ENCODE data around the gene GPR137B.

Gene GPR137B

GRCh38 chr1:236204656-236205055, 62.3 kb downstream of the GPR137B start:
- DNase-seq, result no peak

- DNase-seq, result no peak
These were observed 64.2 kb downstream of the GPR137B start for GRCh38 chr1:236206548-236206947.

- no peak for DNase-seq
These were observed 64.8 kb downstream of the GPR137B start for GRCh38 chr1:236207121-236207520.

GRCh38 chr1:236207569-236207968, 65.2 kb downstream of the GPR137B start:
- DNase-seq, result no peak

GRCh38 chr1:236209185-236209584, 66.8 kb downstream of the GPR137B start:
- no peak for DNase-seq

- DNase-seq, result no peak
These were observed 67.4 kb downstream of the GPR137B start for GRCh38 chr1:236209713-236210112.

- no peak for DNase-seq
These were observed 69.5 kb downstream of the GPR137B start for GRCh38 chr1:236211815-236212214.

GRCh38 chr1:236213534-236213933, 71.2 kb downstream of the GPR137B start:
- no peak for DNase-seq

- no peak for DNase-seq
These were observed 72.4 kb downstream of the GPR137B start for GRCh38 chr1:236214761-236215160.

GRCh38 chr1:236220473-236220872, 78.1 kb downstream of the GPR137B start:
- no peak for DNase-seq

- no peak for DNase-seq
These were observed 80.3 kb downstream of the GPR137B start for GRCh38 chr1:236222632-236223031.

GRCh38 chr1:236228411-236228810, 86.1 kb downstream of the GPR137B start:
- no peak for DNase-seq

- no peak for DNase-seq
These were observed 92.8 kb downstream of the GPR137B start for GRCh38 chr1:236235116-236235515.

- DNase-seq, result no peak
These were observed 96.8 kb downstream of the GPR137B start for GRCh38 chr1:236239092-236239585.

- no peak for DNase-seq
These were observed 98.3 kb downstream of the GPR137B start for GRCh38 chr1:236240675-236241074.

GRCh38 chr1:236242568-236242967, 100.2 kb downstream of the GPR137B start:
- DNase-seq, result no peak

GRCh38 chr1:236247286-236247685, 104.9 kb downstream of the GPR137B start:
- DNase-seq, result no peak

GRCh38 chr1:236251587-236251986, 109.2 kb downstream of the GPR137B start:
- no peak for DNase-seq

- no peak for DNase-seq
These were observed 110.8 kb downstream of the GPR137B start for GRCh38 chr1:236253119-236253518.

- no peak for DNase-seq
These were observed 111.7 kb downstream of the GPR137B start for GRCh38 chr1:236253918-236254637.

GRCh38 chr1:236257216-236257615, 114.9 kb downstream of the GPR137B start:
- no peak for DNase-seq

- DNase-seq, result no peak
These were observed 115.8 kb downstream of the GPR137B start for GRCh38 chr1:236258114-236258622.

Data from CD4-positive, alpha-beta T cell treated with Interferon alpha-2 for 1 hour (primary cell).